Activated CD4-positive, alpha-beta T cell treated with anti-CD3 and anti-CD28 coated beads, Interleukin-2, amount 50 U/mL, for 16 hours (primary cell): Measurements from ENCODE around the gene MKNK1.

Experiments used
- DNase-seq: peaks from one replicate; pipeline ENCODE4 v3.0.0-alpha.2; 2020

The MKNK1 gene

DNA sequence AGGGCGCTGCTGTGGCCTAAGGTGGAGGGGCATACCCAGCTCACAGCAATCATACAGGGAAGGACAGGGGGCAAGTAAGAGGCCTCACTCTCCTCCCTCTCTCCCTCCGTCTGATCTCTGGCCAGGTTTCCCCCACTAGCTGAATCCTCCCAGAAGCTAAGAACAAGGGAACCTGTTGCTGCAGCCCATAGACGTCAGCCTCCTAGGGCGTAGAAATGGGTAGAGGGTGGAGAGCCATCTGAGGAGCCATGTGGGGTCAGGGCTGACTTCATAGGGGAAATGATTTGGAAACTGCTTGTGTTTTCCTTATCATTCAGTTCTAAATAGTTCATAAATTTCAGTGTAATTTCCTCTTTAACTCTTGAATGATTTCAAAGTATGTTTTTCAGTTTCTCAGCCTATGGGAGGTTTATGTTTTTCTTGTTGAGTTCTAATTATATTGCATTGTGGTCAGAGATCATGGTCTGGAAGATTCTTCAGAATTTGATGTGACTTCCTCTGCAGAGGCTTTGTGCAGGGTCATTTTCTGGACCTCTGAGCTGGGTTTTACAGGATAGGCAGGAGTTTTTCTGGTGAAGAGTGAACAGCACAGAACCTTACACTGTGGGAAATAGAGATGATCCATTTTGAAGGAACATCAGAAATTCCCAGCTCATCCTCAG lies 14.8 kb upstream of the MKNK1 start:
- no peak for DNase-seq

DNA sequence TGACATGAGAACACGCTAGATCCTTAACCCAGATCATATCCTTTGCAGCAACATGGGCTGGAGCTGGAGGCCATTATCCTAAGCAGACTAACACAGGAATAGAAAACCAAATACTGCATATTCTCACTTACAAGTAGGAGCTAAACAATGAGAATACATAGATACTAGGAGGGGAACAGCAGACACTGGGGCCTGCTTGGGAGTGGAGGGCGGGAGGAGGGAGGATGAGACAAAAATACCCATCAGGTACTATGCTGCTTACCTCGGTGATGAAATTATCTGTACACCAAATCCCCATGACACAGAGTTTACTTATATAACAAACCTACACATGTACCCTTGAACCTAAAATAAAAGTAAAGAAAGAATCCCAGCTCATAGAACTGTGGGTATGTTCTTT lies 13.8 kb upstream of the MKNK1 start:
- DNase-seq, result no peak

DNA sequence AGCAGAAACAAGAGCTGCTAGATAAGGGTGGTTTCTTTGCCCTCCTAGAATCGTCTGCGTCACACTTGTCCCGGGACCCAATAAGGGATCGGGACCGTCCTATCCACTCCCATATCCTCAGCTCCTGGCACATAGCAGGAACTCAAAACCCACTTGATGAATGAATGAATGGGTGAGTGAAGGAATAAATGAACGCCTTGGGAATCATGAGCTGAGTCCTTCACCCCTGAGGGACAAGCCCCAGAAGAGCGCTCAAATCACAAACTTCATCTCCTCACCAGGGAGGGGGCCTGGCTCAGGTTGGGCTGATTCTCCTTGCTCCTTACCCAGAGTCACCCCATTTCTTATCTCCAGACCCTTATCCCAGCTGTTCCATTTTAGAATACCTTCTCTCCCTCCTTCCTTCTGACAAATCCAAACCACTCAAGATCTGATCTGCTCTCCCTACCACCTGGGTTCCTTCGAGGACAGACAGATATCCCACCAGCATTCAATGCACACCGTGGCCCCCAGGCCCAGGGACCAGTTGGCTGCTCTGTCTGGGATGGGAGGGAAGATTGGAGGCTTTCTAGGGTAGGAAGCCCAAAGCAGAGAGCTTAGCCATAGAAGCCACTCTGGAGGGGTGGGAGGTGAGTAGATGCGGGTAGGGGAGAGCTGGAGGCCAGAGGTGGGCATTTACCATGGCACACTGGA lies 13.2 kb upstream of the MKNK1 start:
- no peak for DNase-seq

DNA sequence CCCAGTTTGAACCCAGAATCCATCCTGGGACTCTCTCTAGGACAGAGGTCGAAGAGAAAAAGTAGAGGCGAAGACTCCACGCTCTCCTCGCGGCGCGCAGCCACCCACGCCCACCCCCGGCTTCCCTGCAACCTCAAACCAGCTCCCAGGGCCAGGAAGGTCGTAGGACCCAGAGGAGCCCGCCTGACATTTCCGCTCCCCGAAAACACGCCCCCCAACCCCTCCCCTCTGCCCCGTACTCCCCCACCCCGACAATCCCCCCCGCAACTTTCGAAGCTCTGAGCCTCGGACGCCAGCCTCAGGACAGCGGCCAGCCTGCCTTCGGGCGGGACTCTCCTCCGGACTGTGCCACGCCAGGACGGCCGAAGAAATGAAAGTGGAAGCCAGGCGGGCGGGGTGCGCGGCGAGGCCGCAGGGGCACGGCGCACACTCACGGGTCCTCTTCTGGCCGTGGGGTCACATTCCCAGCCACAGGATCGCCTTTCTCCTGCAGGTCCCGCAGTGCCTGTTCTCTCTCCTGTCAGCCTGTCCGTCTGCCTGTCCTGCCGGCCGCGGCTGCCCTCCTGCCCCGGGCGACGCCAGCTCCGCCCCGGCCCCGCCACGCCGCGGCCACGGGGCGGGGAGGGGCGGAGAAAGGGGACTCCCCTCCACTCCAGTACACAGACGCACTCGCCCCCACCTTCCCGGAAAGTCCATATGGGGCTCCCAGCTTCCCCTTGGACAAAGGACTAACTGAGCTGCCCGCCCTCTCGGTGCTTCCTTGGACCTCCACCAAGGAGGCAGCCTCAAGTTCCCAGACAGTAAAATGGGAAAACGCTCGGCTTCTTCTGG lies 12.4 kb upstream of the MKNK1 start, which contains the start of gene MOB3C:
Gene MOB3C, minus strand, starts transcription at position 535 of the 831 bp plus-strand sequence. CDS start 3,490 bp downstream, outside the sequence.
- peak; percentile 54 for DNase-seq

DNA sequence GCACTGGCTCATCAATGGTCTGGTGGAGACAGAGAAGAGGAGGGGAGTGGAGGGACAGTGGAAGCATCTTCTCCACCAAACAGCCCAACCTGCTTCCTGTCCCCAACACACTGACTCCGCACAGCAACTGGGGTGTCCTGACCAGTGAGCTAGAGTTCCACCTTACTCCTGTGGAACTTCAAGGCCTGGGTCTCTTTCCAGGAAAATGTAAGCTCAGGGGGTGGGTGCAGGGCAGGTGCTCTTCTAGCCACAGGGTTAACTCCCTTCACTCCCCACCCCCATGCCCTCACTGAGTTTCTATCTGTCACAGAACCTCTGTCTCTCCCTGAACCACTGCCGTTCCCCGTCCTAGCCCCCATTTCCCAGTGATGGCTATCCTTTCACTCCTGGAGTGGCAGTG lies 11.7 kb upstream of the MKNK1 start:
- no peak for DNase-seq

DNA sequence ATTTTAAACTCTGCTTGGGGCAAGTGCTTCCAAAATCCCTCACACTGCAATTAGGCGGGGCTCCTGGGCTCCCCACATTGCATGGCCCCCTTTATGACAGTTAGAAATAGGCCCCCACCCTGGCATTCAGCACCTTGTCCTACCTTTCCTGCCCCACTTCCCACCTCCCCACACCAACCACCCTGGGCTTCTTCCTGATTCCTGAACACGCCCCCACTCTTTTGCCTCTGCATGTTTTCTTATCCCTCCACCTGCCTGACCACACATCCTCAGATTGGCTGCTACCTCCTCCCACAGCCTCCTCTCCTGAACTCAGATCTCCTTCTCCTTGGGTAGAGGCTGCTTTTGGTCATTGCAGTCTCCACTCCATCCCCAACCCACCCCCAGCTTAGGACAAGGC lies 11.0 kb upstream of the MKNK1 start:
- DNase-seq, result no peak

DNA sequence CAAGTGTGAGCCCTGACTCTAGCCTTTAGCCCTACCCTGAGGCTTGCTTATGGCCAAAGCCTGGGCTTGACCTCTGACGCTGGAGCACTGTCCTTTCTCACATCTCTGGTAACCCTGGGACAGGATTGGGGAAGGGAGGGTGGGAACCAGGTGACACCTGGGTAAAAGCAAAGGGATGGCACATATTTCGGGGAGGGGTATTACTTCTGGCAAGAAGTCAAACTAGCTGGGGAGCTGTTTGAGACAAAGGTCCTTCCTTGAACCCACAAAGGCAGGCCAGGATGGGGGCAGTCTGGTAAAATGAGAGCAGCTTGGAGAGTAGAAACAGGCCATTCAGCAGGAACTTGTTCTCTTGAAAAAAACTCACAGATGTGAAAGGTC lies 10.5 kb upstream of the MKNK1 start:
- no peak for DNase-seq

DNA sequence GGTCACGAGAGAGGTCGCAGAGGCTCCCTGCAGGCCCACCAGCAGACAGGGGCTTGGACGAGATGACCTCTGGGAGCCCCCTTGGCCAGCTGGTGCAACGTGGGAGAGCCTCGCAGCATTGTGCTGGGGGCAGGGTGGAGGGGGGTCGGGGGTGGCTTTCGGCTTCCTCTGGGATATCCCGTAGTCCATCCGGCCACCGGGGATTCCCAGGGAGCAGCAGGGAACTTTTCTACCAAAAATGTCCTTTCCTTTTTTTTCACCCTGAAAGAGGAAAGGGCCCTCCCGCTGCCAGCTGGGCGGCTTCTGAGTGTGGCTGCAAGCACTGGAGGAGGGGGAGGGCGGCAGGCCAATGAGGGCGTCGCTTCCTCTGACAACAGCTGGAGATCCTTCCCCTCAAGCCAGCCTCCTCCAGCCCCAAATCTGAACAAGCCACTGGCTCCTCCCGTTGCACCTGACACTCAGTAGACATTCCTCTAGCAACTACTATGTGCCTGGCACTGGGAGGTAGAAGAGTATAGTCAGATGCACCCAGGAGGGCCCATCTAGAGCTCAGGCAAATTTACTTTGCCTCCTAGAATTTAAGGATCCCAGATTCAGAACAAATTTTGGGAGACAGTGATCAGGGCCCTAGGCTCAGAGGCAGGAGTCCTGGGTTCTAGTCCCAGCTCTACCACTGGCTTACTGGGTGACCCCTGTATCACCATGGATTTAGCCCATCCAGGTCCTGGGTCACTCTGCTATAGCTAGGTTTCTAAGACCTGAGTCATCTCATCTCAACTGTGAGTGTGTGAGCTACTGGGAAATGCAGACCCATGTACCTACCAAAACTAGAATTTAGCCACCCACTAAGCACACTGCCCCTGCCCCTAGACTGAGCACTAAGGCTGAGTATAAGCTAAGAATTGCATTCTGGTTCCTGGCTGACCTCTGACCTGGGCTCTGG lies 9.9 kb upstream of the MKNK1 start:
- DNase-seq, result no peak

DNA sequence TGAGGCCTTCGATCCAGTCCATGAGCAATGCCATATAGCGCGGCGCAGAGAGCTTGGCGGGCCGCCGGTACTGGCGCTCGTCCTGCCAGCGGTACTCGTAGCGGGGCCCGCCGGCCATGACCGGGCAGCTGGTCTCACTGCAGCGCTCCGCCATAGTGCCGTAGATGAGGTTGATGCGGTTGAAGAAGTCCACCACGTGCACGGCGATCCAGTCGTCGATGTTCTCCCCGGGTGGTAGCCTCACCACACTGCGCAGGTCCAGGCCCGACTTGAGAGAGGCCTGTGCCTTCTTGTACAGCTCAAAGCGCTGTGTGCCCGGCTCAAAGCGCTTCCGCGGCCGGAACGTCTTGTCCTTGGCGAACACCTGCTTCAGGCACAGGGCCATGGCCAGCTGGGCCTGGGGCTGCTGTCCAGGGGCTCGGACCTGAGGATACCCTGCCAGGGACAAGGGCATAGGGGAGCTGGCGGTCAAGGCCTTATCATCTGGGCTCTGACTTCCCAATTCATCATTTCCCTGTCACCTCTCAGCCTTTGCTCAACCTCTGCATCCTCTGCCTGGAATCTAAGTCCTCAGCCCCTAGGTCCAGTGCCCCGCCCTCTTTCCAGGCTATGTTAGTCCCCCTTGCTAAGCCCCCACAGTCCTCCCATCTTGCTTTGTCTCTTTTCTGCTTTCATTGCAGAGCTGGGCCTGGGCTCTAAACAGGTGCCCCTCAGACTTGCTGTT lies 9.0 kb upstream of the MKNK1 start:
- DNase-seq, result no peak

DNA sequence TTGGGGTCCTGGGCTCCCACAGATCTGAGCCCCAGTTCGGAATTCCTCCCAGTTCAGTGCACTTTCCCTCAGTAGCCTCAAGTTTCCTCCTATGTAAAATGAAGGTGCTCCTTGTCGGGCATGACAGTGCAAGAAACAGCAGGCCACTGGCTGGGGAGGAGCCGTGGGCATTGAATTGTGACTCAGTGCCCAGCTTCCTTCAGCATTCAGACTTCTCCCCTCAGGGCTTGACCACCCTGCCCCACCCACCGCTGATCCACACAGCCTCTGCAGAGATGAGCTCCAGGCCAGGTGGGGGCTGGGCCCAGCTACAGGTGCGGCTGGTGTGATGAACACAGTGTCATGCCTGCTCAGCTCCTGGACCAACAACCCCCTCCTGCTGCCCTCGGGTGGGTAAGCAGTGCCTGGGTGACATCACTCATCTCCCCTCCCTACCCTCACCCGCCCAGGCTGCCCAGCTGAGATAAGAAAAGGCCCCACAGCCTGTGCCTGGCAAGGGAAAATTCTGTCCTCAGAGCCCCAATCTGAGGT lies 7.7 kb upstream of the MKNK1 start:
- DNase-seq, result no peak

DNA sequence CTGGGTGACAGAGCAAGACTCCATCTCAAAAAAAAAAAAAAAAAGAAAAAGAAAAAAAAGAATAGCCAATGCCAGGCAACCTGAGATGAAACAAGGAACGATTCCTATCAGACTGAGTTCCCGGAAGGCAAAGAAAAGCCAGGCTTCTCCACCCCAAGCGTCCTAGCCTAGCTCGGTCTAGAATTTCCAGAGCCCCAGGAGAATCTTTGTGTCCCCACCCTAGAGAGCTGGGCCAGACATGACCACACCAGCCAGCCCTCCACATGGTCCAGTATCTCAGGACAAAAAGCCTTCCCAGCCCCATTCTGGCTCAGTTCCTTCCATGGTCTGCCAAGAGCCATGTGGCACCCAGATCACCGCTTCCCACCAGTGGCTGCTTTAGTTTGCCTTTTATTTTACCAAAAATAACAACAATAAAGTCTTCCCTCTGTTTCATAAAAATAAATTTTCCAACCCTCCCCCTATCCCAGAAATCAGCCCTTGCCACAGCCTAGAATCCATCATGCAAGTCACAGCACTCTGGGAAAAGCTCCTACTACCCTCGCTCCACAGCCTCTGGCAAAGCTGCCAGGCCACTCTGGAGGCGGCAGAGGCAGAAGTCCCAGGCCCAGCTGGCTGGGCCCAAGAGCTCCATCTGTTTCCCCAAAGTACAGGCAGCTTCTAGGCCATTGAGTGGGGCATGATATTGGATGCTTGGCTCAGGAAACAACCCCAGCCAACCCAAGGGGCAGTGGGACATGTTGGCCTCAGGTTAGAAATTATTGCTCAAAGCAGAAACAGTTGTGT lies 3.5 kb upstream of the MKNK1 start:
- no peak for DNase-seq

DNA sequence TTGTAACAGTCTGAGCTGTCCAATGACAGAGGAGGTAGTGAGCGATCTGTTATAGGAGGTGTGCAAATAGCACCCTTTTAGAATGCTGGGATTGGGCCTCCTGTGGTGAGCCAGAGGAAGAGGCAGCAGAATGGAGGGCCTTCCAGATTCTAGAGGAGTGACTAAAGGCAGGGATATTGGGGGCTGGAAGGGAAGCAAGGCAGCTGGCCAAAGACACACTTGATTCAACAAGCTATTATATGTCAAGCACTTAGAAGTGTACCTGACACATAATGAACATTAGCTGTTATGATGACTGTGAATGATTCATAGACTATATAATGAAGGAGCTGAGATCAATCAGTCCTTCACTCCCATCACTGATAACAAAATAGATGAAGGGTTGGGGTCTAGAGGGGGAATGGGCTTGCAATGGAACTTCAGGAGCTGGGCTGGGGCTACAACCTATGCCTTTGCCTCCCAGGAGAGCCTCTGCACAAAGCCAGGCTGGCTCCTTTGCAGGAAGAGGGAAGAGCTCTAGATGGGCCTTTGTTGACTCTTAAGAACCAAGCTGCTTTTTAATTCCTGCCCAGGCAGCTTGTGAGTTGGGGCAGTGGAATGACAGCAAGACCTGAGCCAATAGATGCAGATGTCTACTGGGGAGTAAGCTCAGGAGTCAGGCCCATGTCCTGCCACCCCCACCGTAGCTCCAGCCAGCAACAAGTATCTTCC lies 2.3 kb upstream of the MKNK1 start:
- no peak for DNase-seq

DNA sequence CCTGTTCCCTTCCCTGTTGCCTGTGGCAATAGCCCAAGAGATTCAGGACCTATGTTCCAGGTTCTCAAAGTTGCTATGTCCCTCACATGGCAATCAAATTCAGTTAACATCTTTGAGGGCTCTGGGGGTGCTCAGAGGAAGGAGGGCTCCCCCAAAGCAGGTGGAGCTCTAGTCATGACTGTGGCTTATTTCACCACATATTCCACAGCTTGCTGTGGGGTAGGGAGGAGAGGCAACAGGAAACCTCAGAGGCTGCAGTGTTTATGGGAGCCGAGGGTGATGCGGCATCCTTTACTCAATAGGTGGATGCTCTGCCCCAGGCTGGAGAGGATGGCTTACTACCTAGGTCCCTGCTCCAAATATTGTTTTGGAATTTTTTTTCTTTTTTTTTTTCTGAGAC lies 1.2 kb upstream of the MKNK1 start:
- DNase-seq, result no peak

DNA sequence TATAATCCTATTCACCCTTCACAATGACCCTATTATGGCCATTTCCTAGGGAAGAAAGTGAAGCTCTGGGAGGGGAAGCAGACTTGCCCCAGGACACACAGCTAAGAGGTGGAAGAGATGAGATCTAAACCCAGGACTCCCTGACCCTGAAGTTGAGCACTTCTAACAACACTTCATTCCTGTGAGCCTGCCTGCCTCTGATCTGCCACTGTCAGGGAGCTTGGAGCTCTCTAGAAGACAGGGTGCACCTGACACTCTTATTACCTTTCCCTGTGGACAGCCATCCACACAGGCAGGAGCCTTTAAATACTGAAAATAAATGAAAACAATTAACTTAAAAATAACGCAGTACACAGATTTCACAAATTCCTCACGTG lies 599 bp downstream of the MKNK1 start:
- no peak for DNase-seq

DNA sequence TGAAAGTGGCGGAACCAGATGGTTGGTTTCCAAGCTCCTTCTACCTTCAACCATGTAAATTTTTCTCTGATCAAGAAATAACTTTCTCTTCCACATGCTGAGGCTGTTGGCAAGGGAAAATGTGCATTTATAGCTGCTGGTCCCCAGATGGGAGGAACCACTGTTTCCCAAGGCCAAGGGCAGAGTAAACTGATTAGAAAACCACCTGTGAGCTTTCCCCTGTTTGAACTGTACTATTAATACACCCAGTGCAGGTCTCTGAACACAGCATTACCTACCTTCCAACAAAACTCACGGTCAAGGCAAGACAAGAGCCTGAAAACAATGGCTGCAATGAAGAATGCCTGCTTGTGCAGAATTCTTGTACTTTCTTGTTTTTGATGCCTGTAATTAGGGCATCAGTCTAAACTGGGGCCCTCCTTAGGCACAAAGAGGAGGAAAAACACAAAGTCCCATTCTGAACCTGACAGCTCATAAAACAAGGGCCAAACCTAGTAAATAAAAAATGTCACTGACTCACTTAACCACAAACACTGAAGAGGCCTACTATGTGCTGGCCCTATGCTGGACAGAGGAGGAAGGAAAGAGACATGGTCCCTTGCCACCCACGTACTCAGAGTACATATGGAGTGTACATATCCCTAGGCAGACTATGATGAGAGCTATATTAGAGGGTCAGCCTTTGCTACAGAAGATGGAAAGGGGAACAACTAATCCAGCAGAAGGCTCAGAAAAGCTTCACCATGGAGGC lies 2.6 kb downstream of the MKNK1 start:
- no peak for DNase-seq

DNA sequence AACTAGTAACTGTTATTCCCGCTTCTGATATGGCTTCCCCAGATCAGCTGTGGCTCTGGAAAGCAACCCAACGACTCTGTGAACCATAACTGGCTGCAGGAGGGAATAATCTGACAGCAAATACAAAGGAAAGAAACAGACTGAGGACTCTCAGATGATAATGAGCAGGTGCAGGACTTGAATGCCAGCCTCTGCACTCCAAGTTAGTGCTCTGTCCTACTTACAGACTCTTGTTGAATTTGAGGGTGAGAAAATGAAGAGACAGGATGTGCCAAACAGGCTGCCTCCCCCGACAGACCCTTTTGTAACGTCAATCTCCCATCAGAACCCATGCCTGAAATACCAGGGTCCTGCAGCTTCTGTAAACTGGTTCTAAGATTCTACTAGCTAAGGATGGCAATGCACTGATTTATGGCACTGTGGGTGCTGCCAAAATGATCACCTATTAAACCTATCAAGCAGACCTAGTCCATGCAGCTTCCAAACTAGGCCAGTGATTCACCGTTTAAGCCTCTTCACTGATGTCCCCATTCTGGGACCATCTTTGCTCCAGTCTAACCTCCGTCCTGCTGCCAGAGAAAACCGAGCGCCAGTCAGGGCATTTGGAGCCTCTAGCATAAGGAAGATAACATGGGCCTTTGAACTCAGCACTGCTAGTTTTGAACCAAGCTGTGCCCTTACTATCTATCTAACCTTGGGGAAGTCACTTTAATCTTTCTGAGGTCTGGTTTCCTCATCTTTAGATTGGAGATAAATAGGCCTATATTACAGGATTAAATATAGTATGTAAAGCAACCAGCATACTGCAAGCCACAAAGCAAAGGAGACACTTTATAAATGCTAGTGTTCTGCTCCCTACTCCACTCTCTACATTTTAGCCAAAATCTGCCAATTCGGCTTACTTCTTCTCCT lies 4.8 kb downstream of the MKNK1 start:
- no peak for DNase-seq

DNA sequence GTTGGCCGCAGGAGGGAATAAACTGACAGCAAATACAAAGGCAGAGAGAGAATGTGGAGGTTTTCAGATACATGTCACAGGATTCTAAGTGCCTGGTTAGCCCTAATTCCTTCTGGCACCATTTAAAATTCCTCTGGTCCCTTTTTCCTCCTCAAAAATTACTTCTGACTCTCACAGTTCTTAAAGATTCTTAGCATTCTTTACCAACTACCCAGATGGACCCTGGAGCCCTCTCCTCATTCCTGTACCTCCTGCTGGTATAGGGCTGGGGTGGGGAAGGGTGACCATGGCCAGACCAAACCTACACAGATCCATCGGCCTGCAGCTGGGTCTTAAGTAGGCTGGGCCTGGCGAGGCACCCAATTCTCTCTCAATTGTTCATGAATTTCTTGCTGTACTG lies 7.2 kb downstream of the MKNK1 start:
- no peak for DNase-seq

DNA sequence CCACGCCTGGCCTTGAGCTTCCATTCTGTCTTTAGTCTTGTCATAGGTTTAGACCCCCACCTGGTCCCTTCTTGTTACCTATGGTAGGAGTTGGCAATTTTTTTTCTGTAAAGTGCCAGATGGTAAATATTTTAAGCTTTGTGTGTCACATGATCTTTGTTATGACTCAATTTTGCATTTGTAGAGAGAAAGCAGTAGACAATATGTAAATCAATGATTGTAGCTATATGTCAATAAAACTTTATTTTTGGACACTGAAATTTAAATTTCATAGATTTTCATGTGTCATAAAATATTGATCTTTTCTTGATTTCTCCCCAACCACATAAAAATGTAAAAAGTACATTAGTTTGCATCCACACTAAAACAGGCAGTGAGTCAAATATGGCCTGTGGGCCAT lies 8.0 kb downstream of the MKNK1 start:
- DNase-seq, result no peak
